HAP-1 (cell line): Measurements from ENCODE around the gene FHL3.

Experiments used
- DNase-seq, 2 experiments: peaks; one replicate each; pipeline ENCODE4 v3.0.0-alpha.2; 2016 to 2020; ENCODE audit warnings: low spot score in 2 of 2
- H3K27me3 ChIP-seq: fragments of 250-450 bp; sonication (Bioruptor Pico); 2 replicates; pipeline ENCODE4 v1.5.1; 2020; ENCODE audit warnings: low read depth, mild to moderate bottlenecking, moderate library complexity
- H3K36me3 ChIP-seq: fragments of 250-450 bp; sonication (Bioruptor Pico); replicated peaks from 2 replicates; pipeline ENCODE4 v1.5.1; 2020; ENCODE audit warnings: mild to moderate bottlenecking
- H3K4me1 ChIP-seq: fragments of 250-450 bp; sonication (Bioruptor Pico); 2 replicates; pipeline ENCODE4 v1.5.1; 2020; ENCODE audit warnings: mild to moderate bottlenecking
- H3K4me3 ChIP-seq: fragments of 250-450 bp; sonication (Bioruptor Pico); 2 replicates; pipeline ENCODE4 v1.5.1; 2020; ENCODE audit warnings: mild to moderate bottlenecking, moderate library complexity
- H3K9me3 ChIP-seq: fragments of 250-450 bp; sonication (Bioruptor Pico); 2 replicates; pipeline ENCODE4 v1.5.1; 2020; ENCODE audit warnings: mild to moderate bottlenecking, moderate library complexity
- in situ Hi-C: fragments of 300-500 bp; cut with MboI; formaldehyde crosslinking; loops from 3 replicates; pipeline ENCODE4 v1.14.3; 2020; ENCODE audit warnings: low sequenced_read_pairs, inconsistent platforms, mixed read lengths

Gene FHL3

GRCh38 chr1:38015978-38016725, 10.8 kb upstream of the FHL3 start:
- Histone ChIP-seq H3K27me3 (no peaks in the 10 kb centered on the region), H3K4me3 (no peak overlapping the region), H3K9me3 (no peaks in the 10 kb centered on the region), H3K4me1 (peaks cover 6% of the 10 kb centered on the region), H3K36me3 (peaks cover 62% of the 10 kb centered on the region)
- in situ Hi-C loops: no loop called here
- DNase-seq: no peak

GRCh38 chr1:38014724-38015424, 9.6 kb upstream of the FHL3 start:
- Histone ChIP-seq H3K9me3 (no peaks in the 10 kb centered on the region), H3K4me1 (peaks cover 6% of the 10 kb centered on the region), H3K4me3 (no peak overlapping the region), H3K36me3 (peaks cover 49% of the 10 kb centered on the region), H3K27me3 (no peaks in the 10 kb centered on the region)
- in situ Hi-C loops: no loop called here
- no peak for DNase-seq

GRCh38 chr1:38014171-38014570, 8.9 kb upstream of the FHL3 start:
- in situ Hi-C loops: no loop called here
- Histone ChIP-seq H3K4me3 (peak overlapping the region; percentile 80), H3K9me3 (no peaks in the 10 kb centered on the region), H3K36me3 (peaks cover 42% of the 10 kb centered on the region), H3K4me1 (peaks cover 6% of the 10 kb centered on the region), H3K27me3 (no peaks in the 10 kb centered on the region)
- peak in 1 of 2 experiments; percentile 13 for DNase-seq

DNA sequence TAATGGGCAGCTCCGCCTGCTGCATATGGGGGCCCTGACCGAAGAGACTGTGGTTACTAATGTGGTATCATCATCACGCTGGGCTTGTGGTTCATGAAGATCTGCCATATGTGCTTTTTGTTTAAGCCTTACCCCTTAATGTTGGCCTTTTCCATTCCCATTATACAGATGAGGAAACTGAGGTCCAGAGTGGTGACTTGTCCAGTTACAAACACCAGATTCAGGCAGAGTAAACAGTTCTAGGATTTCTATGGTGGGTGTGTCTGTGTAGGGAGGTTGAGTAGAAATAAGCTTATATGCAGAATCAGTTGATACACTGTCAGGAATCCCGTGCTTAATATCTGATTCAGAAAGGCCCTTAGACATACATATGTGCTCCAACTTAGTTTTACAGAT, 7.9 kb upstream of the FHL3 start:
- Histone ChIP-seq H3K4me3 (peak overlapping the region; percentile 80), H3K36me3 (peaks cover 32% of the 10 kb centered on the region), H3K4me1 (peaks cover 6% of the 10 kb centered on the region), H3K9me3 (no peaks in the 10 kb centered on the region), H3K27me3 (no peaks in the 10 kb centered on the region)
- DNase-seq: no peak
- in situ Hi-C loops: no loop called here

- Histone ChIP-seq H3K27me3 (no peaks in the 10 kb centered on the region), H3K9me3 (no peaks in the 10 kb centered on the region), H3K4me3 (peak within 1 kb of the TSS; percentile 80), H3K4me1 (peaks cover 6% of the 10 kb centered on the region), H3K36me3 (peaks cover 26% of the 10 kb centered on the region)
- DNase-seq: peak; percentile 95 to 98
- in situ Hi-C loops: no loop called here
These were observed 7.3 kb upstream of the FHL3 start, which contains the start of gene UTP11 for GRCh38 chr1:38012363-38013226. UTP11 (plus strand) TSS chr1:38012734; CDS start chr1:38012803, 69 bp downstream.

DNA sequence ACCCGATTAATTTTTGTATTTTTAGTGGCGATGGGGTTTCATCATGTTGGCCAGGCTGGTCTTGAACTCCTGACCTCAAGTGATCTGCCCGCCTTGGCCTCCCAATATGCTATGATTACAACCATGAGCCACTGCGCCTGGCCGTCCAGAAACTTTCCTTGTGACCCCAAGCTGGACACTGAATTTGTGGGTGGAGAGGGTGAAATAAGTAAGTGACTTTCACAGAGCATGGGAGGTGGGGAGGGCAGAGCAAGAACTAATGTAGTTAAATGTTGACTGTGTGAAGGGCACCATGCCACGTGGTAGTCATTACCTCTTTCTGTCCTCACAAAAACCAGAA, 4.5 kb upstream of the FHL3 start:
- in situ Hi-C loops: no loop called here
- H3K4me1 ChIP-seq: peaks cover 6% of the 10 kb centered on the region
- DNase-seq: no peak

GRCh38 chr1:38009088-38009840, 4.0 kb upstream of the FHL3 start:
- Histone ChIP-seq H3K9me3 (no peaks in the 10 kb centered on the region), H3K36me3 (peaks cover under 1% of the 10 kb centered on the region), H3K4me3 (no peak overlapping the region), H3K27me3 (no peaks in the 10 kb centered on the region), H3K4me1 (peaks cover 5% of the 10 kb centered on the region)
- DNase-seq: no peak
- in situ Hi-C loops: no loop called here

More for the DNA sequence above, 4.5 kb upstream of the FHL3 start:
- Histone ChIP-seq H3K36me3 (peaks cover 4% of the 10 kb centered on the region), H3K9me3 (no peaks in the 10 kb centered on the region), H3K27me3 (no peaks in the 10 kb centered on the region), H3K4me3 (no peak overlapping the region)

GRCh38 chr1:38006008-38006828, 904 bp upstream of the FHL3 start:
- Histone ChIP-seq H3K36me3 (no peaks in the 10 kb centered on the region), H3K4me1 (peaks cover 3% of the 10 kb centered on the region; the same call in 1 of the 2 replicates), H3K4me3 (peak overlapping the region; percentile 11), H3K27me3 (no peaks in the 10 kb centered on the region), H3K9me3 (no peaks in the 10 kb centered on the region)
- in situ Hi-C loops: no loop called here
- DNase-seq: no peak

DNA sequence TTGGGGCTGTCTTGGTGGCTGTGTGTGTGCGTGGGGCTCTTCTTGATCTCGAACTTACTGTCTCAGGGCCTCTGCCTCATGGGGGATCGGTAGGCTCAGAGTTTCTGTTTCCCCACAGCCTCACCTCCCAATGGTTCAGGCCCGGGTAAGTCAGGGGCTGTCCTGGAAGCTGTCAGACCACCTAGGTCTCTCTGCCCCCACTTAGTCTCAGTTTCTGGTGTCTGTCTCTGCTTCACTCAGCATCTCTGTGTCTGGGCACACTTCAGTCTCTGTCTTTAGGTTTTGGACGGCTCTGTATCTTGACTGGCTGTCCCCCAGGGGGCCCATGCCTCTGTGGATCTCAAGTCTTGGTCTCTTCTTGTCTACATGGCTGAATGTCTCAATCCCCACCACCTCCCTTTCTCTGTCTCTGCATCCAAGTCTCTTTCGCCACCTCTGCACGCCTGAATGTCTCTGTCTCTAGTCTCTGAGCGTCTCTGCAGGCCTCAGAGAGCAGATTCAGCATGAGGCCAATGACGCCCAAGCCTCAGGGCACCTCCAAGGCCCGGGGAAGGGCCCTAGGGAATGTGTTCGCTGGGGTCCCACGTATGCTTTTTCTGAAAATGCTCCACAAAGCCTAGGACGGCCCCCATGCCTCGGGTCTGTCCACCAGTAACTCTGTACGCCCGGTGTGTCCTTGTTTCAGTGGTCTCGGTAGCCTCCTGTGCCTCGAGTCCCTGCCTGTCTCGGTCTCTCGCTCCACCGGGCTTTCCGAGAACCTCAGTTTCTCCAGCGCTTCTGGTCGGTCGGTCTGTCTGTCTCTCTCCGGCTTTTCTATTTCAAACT, 818 bp downstream of the FHL3 start:
- peak in 1 of 2 experiments; percentile 35 for DNase-seq
- Histone ChIP-seq H3K9me3 (no peaks in the 10 kb centered on the region), H3K36me3 (no peaks in the 10 kb centered on the region), H3K4me1 (peaks cover 6% of the 10 kb centered on the region; the same call in 1 of the 2 replicates), H3K27me3 (no peaks in the 10 kb centered on the region), H3K4me3 (peak overlapping the region; percentile 52)
- in situ Hi-C loops: no loop called here

DNA sequence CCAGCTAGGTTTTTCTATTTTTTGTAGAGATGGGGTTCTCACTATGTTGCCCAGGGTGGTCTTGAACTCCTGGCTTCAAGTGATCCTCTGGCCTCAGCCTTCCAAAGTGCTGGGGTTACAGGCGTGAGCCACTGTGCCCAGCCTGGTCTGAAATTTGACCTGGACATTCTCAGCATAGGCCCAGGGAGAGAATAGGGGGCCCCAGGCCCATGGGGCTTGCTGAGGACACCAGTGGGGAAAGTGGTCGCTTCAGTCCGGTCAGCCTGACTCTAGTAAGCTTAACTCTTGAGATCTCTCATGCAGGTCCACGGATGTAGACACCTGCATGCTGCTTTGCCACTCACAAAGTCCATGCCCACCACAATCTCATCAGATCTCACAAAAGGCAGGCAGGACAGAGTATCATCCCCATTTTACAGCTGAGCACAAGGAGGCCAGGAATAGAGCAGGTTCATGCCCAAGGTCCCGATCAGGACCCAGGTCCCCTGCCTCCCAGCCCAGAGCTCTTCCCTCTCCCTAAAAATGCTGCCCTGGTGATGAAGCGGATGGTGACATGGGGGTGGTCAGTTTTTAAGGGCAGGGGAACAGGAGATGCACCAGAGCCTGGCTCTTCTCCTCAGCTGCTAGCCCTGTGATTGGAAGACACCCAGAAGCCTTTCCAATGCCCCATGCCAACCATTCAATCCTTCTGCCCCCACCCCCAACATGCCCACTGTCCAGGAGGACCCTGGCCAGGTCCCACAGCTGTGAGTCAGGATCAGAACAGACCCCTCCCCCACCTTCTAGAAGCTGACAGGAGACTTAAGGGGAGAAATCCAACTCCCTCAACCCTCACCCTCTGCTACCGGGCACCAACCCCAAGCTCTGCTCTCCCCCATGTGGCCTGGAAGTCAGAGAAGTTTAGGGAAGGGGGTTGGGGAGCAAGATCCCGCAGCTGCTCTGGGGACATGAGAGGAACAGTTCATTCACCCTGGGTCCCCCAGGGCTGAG, 1.8 kb downstream of the FHL3 start:
- H3K4me1 ChIP-seq: peaks cover 6% of the 10 kb centered on the region; the same call in 1 of the 2 replicates
- no peaks in the 10 kb centered on the region for H3K9me3 ChIP-seq
- in situ Hi-C loops: no loop called here
- H3K4me3 ChIP-seq: peak overlapping the region; percentile 52
- peaks cover 6% of the 10 kb centered on the region for H3K36me3 ChIP-seq
- DNase-seq: no peak
- no peaks in the 10 kb centered on the region for H3K27me3 ChIP-seq
